ACC112 (cell line): ENCODE results near the gene CPTP.
A peak's percentile ranks its signal among the peaks of the same experiment; 100 is the strongest.

Experiments
- H2AFZ ChIP-seq: fragments of 200-600 bp; sonication (generic); one replicate; pipeline ENCODE4 v1.6.0; 2017; ENCODE audit warnings: antibody characterized with exemption, low read length; ENCODE audit not compliant: unreplicated experiment
- H3K27ac ChIP-seq: fragments of 200-600 bp; sonication (generic); 2 replicates; pipeline ENCODE4 v1.5.1; 2014; ENCODE audit warnings: low read depth, mild to moderate bottlenecking, antibody characterized with exemption, low read length, moderate library complexity
- H3K27me3 ChIP-seq: fragments of 200-600 bp; sonication (generic); 2 replicates; pipeline ENCODE4 v1.6.1; 2014; ENCODE audit warnings: mild to moderate bottlenecking, antibody characterized with exemption, low read length, moderate library complexity, mixed read lengths; ENCODE audit not compliant: insufficient read depth
- H3K36me3 ChIP-seq: fragments of 200-600 bp; sonication (generic); 2 replicates; pipeline ENCODE4 v1.6.1; 2016; ENCODE audit warnings: mild to moderate bottlenecking, antibody characterized with exemption, low read length, moderate library complexity, mixed read lengths; ENCODE audit not compliant: insufficient read depth
- H3K4me1 ChIP-seq: fragments of 200-600 bp; sonication (generic); one replicate; pipeline ENCODE4 v1.6.1; 2016; ENCODE audit warnings: low read length, mixed read lengths; ENCODE audit not compliant: insufficient read depth, unreplicated experiment, control insufficient read depth
- H3K4me3 ChIP-seq: fragments of 200-600 bp; sonication (generic); 2 replicates; pipeline ENCODE4 v1.5.1; 2014; ENCODE audit warnings: mild to moderate bottlenecking, low read depth, low read length
- H3K79me2 ChIP-seq: fragments of 200-600 bp; sonication (generic); one replicate; pipeline ENCODE4 v1.6.0; 2016; ENCODE audit warnings: low read length; ENCODE audit not compliant: control insufficient read depth, unreplicated experiment, insufficient read depth

CPTP gene

DNA sequence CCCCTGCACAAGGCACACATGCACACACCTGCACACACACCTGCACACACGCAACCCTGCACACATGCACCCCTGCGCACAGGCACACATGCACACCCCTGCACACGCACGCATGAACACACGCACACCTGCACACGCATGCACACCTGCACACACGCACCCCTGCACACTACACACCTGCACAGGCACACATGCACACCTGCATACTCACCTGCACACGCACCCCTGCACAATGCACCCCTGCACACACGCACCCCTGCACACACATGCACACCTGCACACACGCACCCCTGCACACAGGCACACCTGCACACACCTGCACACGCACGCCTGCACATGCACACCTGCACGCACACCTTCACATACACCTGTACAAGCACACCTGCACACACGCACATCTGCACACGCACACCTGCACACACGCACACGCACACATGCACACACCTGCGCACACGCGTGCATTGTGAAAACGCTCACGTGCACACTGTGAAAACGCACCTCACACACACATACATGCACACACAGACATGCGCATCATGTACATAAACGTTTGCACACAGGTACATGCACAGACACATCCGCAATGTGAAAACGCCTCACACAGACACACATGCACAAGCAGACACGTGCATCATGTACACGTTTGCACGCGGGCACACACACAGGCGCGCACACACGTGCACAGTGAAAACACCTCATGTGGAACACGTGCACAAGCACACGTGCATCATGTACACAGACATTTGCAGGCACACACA lies 16.4 kb downstream of the CPTP start:
- peaks cover 11% of the 10 kb centered on the region; the same call in 1 of the 2 replicates for H3K36me3 ChIP-seq

GRCh38 chr1:1341549-1342021 lies 17.0 kb downstream of the CPTP start:
- H2AFZ ChIP-seq, result no peak overlapping the region
- peaks cover 11% of the 10 kb centered on the region; the same call in 1 of the 2 replicates for H3K36me3 ChIP-seq
- no peak overlapping the region for H3K27ac ChIP-seq
- H3K79me2 ChIP-seq, result peaks cover 46% of the 10 kb centered on the region
- peaks cover 28% of the 10 kb centered on the region for H3K4me1 ChIP-seq
- no peaks in the 10 kb centered on the region for H3K27me3 ChIP-seq
- H3K4me3 ChIP-seq, result no peak overlapping the region

More for the DNA sequence above, 16.4 kb downstream of the CPTP start:
- Histone ChIP-seq H3K79me2 (peaks cover 39% of the 10 kb centered on the region), H3K4me3 (no peak overlapping the region), H3K27ac (no peak overlapping the region), H3K27me3 (no peaks in the 10 kb centered on the region), H2AFZ (no peak overlapping the region), H3K4me1 (peaks cover 22% of the 10 kb centered on the region)

DNA sequence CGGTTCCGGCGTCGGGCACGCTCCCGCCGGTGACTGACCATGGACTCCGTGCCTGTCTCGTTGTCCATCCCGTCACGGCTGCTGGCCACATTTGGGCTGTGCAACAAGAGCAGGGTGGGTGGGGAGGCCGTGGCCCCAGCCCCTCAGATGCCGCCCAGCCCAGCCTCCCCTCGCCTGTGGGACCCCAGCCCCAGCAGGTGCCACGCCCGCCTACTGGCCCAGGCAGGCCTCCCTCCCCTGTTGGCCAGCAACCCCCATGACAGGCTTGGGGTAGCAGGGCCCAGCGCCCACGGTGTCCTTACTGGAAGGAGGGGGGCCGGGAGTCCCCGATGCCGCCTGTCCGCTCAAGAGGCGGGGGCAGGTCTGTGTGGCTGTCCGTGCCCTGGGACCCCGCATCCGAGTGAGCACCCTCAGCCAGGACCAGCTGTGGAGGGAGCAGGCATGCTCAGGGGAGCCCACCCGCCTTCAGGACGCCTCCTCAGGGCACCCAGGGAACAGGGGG lies 17.5 kb downstream of the CPTP start:
- Histone ChIP-seq H3K27me3 (no peaks in the 10 kb centered on the region), H3K27ac (no peak overlapping the region), H3K4me1 (peaks cover 33% of the 10 kb centered on the region), H2AFZ (no peak overlapping the region), H3K4me3 (no peak overlapping the region), H3K79me2 (peaks cover 51% of the 10 kb centered on the region), H3K36me3 (peaks cover 11% of the 10 kb centered on the region; the same call in 1 of the 2 replicates)

- no peak overlapping the region for H3K4me3 ChIP-seq
- peaks cover 56% of the 10 kb centered on the region for H3K79me2 ChIP-seq
- H3K4me1 ChIP-seq, result peaks cover 38% of the 10 kb centered on the region
- peaks cover 11% of the 10 kb centered on the region; the same call in 1 of the 2 replicates for H3K36me3 ChIP-seq
- no peak overlapping the region for H2AFZ ChIP-seq
- H3K27ac ChIP-seq, result no peak overlapping the region
- no peaks in the 10 kb centered on the region for H3K27me3 ChIP-seq
Measured at GRCh38 chr1:1342584-1343115, 18.0 kb downstream of the CPTP start.

DNA sequence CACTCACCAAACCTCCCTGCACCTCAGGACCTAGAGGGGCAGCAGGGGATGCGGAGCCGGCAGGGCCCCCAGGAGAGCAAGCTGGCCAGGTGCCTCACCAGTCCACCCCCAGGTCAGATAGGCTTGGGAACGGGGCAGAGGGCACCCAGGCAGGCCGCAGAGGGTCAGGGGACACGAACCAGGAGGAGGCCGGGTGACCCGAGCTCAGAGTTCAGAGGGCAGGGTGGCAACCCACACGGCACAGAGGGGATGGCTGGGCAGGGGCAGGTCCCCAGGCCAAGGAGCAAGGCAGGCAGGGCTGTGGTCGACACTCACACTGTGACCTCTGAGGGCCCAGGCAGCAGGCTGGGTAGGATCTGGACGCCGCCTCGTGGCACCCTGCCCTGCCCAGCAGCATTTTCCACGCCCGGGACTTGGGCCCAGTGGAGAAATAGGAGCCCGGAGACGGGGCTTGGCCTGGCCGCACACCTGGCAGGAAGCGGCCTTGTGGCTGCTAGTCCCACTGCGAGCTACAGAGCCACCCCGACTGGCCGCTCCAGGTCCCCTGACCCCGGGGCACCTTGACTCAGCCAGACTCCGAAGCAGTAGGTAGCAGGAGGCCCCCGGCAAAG lies 19.3 kb downstream of the CPTP start:
- Histone ChIP-seq H2AFZ (no peak overlapping the region), H3K4me1 (peaks cover 40% of the 10 kb centered on the region), H3K4me3 (no peak overlapping the region), H3K27ac (0 out of 2 replicates have a peak overlapping the region, but pooled peaks have one; percentile 11), H3K79me2 (peaks cover 69% of the 10 kb centered on the region), H3K36me3 (peaks cover 8% of the 10 kb centered on the region; the same call in 1 of the 2 replicates), H3K27me3 (no peaks in the 10 kb centered on the region)

GRCh38 chr1:1344655-1345361 lies 20.2 kb downstream of the CPTP start:
- H3K4me1 ChIP-seq, result peaks cover 40% of the 10 kb centered on the region
- H3K79me2 ChIP-seq, result peaks cover 69% of the 10 kb centered on the region
- H3K27ac ChIP-seq, result peak overlapping the region; percentile 41
- no peaks in the 10 kb centered on the region for H3K27me3 ChIP-seq
- peak overlapping the region; percentile 96 for H3K4me3 ChIP-seq
- H2AFZ ChIP-seq, result no peak overlapping the region
- peaks cover 8% of the 10 kb centered on the region; the same call in 1 of the 2 replicates for H3K36me3 ChIP-seq

- Histone ChIP-seq H3K4me1 (peaks cover 40% of the 10 kb centered on the region), H3K79me2 (peaks cover 69% of the 10 kb centered on the region), H3K4me3 (peak overlapping the region; percentile 96), H3K27ac (peak overlapping the region; percentile 41), H3K36me3 (peaks cover 8% of the 10 kb centered on the region; the same call in 1 of the 2 replicates), H3K27me3 (no peaks in the 10 kb centered on the region), H2AFZ (no peak overlapping the region)
Measured at GRCh38 chr1:1345384-1345783, 20.8 kb downstream of the CPTP start.

DNA sequence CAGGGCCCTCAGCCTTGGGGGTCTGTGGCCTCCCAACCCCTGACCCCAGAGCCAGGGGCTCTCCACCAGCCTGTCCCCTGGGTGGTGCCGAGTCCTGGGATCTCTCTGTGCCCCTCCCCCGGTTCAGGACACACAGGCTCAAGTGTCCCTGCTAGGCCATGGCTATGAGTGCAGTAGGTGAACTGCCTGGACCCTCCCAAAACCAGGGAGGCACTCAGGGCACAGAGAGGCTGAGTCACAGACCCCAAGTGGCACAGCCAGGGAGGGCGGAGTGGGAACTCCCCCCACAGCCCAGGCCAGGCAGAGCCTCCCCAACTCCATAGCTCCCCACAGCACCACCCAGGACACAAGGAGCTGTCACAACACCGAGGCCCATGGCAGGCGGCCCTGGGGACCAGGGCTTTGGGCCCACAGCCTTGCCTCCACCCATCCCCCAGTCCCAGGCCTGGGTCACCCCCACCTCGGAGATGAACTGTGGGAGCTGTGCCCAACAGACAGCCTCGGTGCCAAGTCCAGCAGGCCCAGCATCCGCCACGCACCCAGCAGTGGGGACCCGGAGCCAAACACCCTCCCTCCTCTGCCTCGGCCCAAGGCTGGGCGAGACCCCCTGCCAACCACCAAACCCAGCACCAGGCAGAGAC lies 21.4 kb downstream of the CPTP start:
- H3K4me3 ChIP-seq, result peak overlapping the region; percentile 96
- H3K27me3 ChIP-seq, result no peaks in the 10 kb centered on the region
- H2AFZ ChIP-seq, result no peak overlapping the region
- H3K27ac ChIP-seq, result peak overlapping the region; percentile 41
- peaks cover 7% of the 10 kb centered on the region; the same call in 1 of the 2 replicates for H3K36me3 ChIP-seq
- H3K79me2 ChIP-seq, result peaks cover 69% of the 10 kb centered on the region
- peaks cover 40% of the 10 kb centered on the region for H3K4me1 ChIP-seq

DNA sequence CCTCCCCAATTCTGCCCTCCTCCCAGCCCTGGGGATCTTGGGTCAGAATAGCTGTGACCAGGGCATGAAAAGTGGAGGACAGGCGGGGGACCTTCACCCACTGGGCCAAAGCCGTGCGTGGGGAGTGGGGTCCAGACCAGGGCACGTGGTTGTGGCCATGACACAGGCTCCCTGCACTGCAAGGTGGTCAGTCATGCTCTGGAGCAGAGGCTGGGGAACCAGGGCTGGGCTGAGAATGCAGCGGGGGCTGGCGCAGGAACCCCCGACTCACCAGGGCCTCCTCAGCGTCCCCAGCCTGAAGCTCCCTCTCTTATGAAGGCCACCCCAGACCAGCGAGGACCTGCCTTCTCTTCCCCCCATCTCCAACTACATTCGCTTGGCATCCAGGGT lies 21.9 kb downstream of the CPTP start:
- H3K36me3 ChIP-seq, result peaks cover 2% of the 10 kb centered on the region; the same call in 1 of the 2 replicates
- peaks cover 69% of the 10 kb centered on the region for H3K79me2 ChIP-seq
- H3K27me3 ChIP-seq, result no peaks in the 10 kb centered on the region
- H3K4me1 ChIP-seq, result peaks cover 41% of the 10 kb centered on the region
- peak overlapping the region; percentile 96 for H3K4me3 ChIP-seq
- H2AFZ ChIP-seq, result no peak overlapping the region
- peak overlapping the region; percentile 41 for H3K27ac ChIP-seq
